ENCODE results near the gene LRRC8B. TPM values are rescaled to one million over a fixed set of nuclear protein-coding genes. Genes with fewer than 3 reads are reported as not detected.

The LRRC8B gene
- total and polyA plus RNA-seq, 9 of the 15 experiments (the other 6 are each of a cell fraction or from before 2014, with no cell fraction given) = 4.3 to 43.7 (median 14.4) TPM

DNA sequence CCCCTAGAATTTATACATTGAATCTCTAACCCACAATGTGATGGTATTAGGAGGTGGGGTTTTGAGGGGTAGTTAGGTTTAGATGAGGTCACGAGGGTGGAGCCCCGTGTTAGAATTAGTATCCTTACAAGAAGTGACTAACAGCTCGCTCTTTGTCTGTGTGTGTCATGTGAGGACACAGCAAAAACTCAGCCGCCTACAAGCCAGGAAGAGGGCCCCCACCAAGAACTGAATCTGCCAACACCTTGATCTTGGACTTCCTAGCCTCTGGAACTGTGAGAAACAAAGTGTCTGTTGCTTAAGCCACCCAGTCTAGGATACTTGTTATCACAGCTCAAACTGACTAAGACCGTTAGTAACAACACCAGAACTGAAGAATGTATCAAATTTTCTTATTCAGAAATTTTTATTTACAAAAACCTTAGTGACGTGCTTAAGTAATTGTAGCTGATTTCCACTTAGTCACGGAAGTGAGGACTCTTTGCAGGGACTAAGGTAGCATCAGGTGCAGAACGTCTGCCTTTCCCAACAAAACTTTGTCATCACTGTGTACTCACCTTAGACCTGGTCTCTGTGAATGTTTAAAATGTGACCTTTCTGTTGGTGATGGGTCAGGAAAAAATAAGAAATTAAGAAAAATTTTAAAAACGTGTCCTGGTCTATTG is 83.8 kb downstream of the LRRC8B start (continued):
- TF ChIP-seq ATF7 (IDR thresholded peaks at IDR 0.05) (0 out of 2 replicates have a peak, but pooled peaks have one; percentile 20), BHLHE40 (IDR thresholded peaks at IDR 0.05; ENCODE audit: low read length) (0 out of 2 replicates have a peak, but pooled peaks have one; percentile 10), TAF15 (IDR thresholded peaks at IDR 0.05; ENCODE audit: low read depth, low read length) (no peak), ILF3 (IDR thresholded peaks at IDR 0.05; ENCODE audit: borderline replicate concordance) (no peak), MIER1 (IDR thresholded peaks at IDR 0.05; ENCODE audit: low read depth) (no peak), NCOA4 (IDR thresholded peaks at IDR 0.05; ENCODE audit: partially characterized antibody) (no peak), POLR2A (conservative IDR thresholded peaks at IDR 0.05) (no peak), BRD4 (IDR thresholded peaks at IDR 0.05) (no peak), FOXJ2 (tag; IDR thresholded peaks at IDR 0.05) (0 out of 2 replicates have a peak, but pooled peaks have one; percentile 31), PTTG1 (tag; IDR thresholded peaks at IDR 0.05; ENCODE audit: low read depth) (no peak), SRSF1 (IDR thresholded peaks at IDR 0.05; ENCODE audit: low read depth, low read length) (no peak), TFAM (CRISPR knock-in tag; conservative IDR thresholded peaks at IDR 0.05) (no peak), NFRKB (IDR thresholded peaks at IDR 0.05; ENCODE audit: low read depth) (no peak), LEF1 (IDR thresholded peaks at IDR 0.05) (peak; percentile 50; the same call in 1 of the 2 replicates), ZFP30 (CRISPR knock-in tag; IDR thresholded peaks at IDR 0.05; ENCODE audit: borderline replicate concordance) (no peak), PHTF2 (CRISPR knock-in tag; IDR thresholded peaks at IDR 0.05) (no peak), ZKSCAN3 (CRISPR knock-in tag; IDR thresholded peaks at IDR 0.05) (no peak)
- TF ChIP-seq, protein P1, sequence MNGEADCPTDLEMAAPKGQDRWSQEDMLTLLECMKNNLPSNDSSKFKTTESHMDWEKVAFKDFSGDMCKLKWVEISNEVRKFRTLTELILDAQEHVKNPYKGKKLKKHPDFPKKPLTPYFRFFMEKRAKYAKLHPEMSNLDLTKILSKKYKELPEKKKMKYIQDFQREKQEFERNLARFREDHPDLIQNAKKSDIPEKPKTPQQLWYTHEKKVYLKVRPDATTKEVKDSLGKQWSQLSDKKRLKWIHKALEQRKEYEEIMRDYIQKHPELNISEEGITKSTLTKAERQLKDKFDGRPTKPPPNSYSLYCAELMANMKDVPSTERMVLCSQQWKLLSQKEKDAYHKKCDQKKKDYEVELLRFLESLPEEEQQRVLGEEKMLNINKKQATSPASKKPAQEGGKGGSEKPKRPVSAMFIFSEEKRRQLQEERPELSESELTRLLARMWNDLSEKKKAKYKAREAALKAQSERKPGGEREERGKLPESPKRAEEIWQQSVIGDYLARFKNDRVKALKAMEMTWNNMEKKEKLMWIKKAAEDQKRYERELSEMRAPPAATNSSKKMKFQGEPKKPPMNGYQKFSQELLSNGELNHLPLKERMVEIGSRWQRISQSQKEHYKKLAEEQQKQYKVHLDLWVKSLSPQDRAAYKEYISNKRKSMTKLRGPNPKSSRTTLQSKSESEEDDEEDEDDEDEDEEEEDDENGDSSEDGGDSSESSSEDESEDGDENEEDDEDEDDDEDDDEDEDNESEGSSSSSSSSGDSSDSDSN (IDR thresholded peaks at IDR 0.05; ENCODE audit: borderline replicate concordance in 1 of 2, low read depth in 2 of 2, low read length in 2 of 2) = no peak
- TF ChIP-seq, protein P2, sequence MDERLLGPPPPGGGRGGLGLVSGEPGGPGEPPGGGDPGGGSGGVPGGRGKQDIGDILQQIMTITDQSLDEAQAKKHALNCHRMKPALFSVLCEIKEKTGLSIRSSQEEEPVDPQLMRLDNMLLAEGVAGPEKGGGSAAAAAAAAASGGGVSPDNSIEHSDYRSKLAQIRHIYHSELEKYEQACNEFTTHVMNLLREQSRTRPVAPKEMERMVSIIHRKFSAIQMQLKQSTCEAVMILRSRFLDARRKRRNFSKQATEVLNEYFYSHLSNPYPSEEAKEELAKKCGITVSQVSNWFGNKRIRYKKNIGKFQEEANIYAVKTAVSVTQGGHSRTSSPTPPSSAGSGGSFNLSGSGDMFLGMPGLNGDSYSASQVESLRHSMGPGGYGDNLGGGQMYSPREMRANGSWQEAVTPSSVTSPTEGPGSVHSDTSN (CRISPR knock-in tag; IDR thresholded peaks at IDR 0.05; ENCODE audit: low read depth) = no peak
- TF ChIP-seq, protein P2 (tag; conservative IDR thresholded peaks at IDR 0.05; ENCODE audit: low read depth) = peak; percentile 36; the same call in 1 of the 2 replicates
- TF ChIP-seq, protein P3, sequence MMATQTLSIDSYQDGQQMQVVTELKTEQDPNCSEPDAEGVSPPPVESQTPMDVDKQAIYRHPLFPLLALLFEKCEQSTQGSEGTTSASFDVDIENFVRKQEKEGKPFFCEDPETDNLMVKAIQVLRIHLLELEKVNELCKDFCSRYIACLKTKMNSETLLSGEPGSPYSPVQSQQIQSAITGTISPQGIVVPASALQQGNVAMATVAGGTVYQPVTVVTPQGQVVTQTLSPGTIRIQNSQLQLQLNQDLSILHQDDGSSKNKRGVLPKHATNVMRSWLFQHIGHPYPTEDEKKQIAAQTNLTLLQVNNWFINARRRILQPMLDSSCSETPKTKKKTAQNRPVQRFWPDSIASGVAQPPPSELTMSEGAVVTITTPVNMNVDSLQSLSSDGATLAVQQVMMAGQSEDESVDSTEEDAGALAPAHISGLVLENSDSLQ (IDR thresholded peaks at IDR 0.05) = no peak
- TF ChIP-seq, protein P4, sequence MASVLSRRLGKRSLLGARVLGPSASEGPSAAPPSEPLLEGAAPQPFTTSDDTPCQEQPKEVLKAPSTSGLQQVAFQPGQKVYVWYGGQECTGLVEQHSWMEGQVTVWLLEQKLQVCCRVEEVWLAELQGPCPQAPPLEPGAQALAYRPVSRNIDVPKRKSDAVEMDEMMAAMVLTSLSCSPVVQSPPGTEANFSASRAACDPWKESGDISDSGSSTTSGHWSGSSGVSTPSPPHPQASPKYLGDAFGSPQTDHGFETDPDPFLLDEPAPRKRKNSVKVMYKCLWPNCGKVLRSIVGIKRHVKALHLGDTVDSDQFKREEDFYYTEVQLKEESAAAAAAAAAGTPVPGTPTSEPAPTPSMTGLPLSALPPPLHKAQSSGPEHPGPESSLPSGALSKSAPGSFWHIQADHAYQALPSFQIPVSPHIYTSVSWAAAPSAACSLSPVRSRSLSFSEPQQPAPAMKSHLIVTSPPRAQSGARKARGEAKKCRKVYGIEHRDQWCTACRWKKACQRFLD (CRISPR knock-in tag; IDR thresholded peaks at IDR 0.05) = no peak
